Activated CD8-positive, alpha-beta T cell treated with anti-CD3 and anti-CD28 coated beads for 36 hours (primary cell): ENCODE data around the gene TMEM187. TPM values are rescaled to one million over a fixed set of nuclear protein-coding genes. Genes with fewer than 3 reads are reported as not detected.

Experiments used
- ATAC-seq: fragments of 200-7000 bp; cut with Tn5 transposase; one replicate; pipeline ENCODE4 v1.10.0; 2021; ENCODE audit warnings: mild to moderate bottlenecking, moderate library complexity
- CTCF ChIA-PET: fragments of 350-600 bp; sonication (Branson Sonifier 250); formaldehyde crosslinking; loops from one replicate; lab custom pipeline; 2021; ENCODE audit warnings: antibody characterized with exemption; lab: Charles Lee
- POLR2A ChIA-PET: fragments of 350-600 bp; sonication (Branson Sonifier 250); formaldehyde crosslinking; loops from one replicate; lab custom pipeline; 2021; ENCODE audit warnings: antibody characterized with exemption; lab: Charles Lee
- DNase-seq: peaks from one replicate; pipeline ENCODE4 v3.0.0-alpha.2; 2020
- H3K27ac Mint-ChIP-seq: one replicate; pipeline ENCODE4 v1.8.0; 2021; ENCODE audit warnings: mild to moderate bottlenecking, mixed read lengths
- H3K27me3 Mint-ChIP-seq: one replicate; pipeline ENCODE4 v1.8.0; 2021; ENCODE audit warnings: mixed read lengths
- H3K36me3 Mint-ChIP-seq: one replicate; pipeline ENCODE4 v1.8.0; 2021; ENCODE audit warnings: low read depth, mixed read lengths
- H3K4me1 Mint-ChIP-seq: one replicate; pipeline ENCODE4 v1.8.0; 2021; ENCODE audit warnings: low read depth, mixed read lengths
- H3K4me3 Mint-ChIP-seq: one replicate; pipeline ENCODE4 v1.8.0; 2021; ENCODE audit warnings: mild to moderate bottlenecking, moderate library complexity, mixed read lengths
- H3K9me3 Mint-ChIP-seq: one replicate; pipeline ENCODE4 v1.8.0; 2021; ENCODE audit warnings: mixed read lengths
- intact Hi-C: fragments of 100-400 bp; cut with micrococcal nuclease; formaldehyde crosslinking; loops from one replicate; pipeline ENCODE4 v1.10.0; 2022
- total RNA-seq, 2 experiments: library from RNA; stranded (reverse); gene quantifications; one replicate each; pipeline ENCODE4 v1.2.3, GENCODE V29; 2021
- TF ChIP-seq, protein P1 (sequence below): fragments of 200-600 bp; IDR thresholded peaks from one replicate; pipeline ENCODE4 v1.8.0; 2022; ENCODE audit warnings: antibody characterized with exemption, mild to moderate bottlenecking

TMEM187 gene
- total RNA-seq, 2 experiments from 2014 or later: 4.4 to 4.5 TPM

DNA sequence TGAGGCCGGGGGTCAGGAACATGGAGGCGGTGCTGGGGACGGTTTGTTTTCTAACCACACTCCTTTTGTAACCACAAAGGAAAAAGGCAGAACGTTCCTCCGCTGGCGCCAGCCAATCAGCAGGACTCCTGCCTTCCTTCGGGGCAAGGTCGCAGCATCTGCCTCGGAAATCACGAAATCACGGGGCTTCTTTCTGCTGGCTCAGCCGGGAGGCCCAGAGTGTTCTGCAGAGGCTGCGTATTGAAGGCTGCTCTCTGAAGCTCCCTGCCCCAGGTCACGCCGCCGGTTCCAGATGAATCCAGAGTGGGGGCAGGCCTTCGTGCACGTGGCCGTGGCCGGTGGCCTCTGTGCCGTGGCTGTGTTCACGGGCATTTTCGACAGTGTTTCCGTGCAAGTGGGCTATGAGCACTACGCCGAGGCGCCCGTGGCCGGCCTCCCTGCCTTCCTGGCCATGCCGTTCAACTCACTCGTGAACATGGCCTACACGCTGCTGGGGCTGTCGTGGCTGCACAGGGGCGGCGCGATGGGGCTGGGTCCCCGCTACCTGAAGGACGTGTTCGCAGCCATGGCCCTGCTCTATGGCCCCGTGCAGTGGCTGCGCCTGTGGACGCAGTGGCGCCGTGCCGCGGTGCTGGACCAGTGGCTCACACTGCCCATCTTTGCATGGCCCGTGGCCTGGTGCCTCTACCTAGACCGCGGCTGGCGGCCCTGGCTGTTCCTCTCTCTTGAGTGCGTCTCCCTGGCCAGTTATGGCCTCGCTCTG lies 9.4 kb downstream of the TMEM187 start:
- DNase-seq (peak; percentile 80), ATAC-seq (peak; percentile 40)
- intact Hi-C loops: no loop called here
- Mint-ChIP-seq H3K4me1 (peaks cover 45% of the 10 kb centered on the region), H3K27ac (peak overlapping the region; percentile 90), H3K27me3 (no peaks in the 10 kb centered on the region), H3K4me3 (peak overlapping the region; percentile 55), H3K36me3 (peaks cover 11% of the 10 kb centered on the region), H3K9me3 (no peaks in the 10 kb centered on the region)
- TF ChIP-seq, protein P1, sequence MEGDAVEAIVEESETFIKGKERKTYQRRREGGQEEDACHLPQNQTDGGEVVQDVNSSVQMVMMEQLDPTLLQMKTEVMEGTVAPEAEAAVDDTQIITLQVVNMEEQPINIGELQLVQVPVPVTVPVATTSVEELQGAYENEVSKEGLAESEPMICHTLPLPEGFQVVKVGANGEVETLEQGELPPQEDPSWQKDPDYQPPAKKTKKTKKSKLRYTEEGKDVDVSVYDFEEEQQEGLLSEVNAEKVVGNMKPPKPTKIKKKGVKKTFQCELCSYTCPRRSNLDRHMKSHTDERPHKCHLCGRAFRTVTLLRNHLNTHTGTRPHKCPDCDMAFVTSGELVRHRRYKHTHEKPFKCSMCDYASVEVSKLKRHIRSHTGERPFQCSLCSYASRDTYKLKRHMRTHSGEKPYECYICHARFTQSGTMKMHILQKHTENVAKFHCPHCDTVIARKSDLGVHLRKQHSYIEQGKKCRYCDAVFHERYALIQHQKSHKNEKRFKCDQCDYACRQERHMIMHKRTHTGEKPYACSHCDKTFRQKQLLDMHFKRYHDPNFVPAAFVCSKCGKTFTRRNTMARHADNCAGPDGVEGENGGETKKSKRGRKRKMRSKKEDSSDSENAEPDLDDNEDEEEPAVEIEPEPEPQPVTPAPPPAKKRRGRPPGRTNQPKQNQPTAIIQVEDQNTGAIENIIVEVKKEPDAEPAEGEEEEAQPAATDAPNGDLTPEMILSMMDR: no peak
- POLR2A ChIA-PET: interaction anchor here (3.9 kb wide), 1 partner anchor 11 kb away, joined by 38 read pairs; the partner anchor contains the start of genes HCFC1 and TMEM187
- CTCF ChIA-PET: interaction anchor here (1.2 to 1.7 kb wide), 3 partner anchors 8 to 35 kb away, joined by 3 to 4 read pairs (median 4); no protein-coding TSS in a partner anchor

DNA sequence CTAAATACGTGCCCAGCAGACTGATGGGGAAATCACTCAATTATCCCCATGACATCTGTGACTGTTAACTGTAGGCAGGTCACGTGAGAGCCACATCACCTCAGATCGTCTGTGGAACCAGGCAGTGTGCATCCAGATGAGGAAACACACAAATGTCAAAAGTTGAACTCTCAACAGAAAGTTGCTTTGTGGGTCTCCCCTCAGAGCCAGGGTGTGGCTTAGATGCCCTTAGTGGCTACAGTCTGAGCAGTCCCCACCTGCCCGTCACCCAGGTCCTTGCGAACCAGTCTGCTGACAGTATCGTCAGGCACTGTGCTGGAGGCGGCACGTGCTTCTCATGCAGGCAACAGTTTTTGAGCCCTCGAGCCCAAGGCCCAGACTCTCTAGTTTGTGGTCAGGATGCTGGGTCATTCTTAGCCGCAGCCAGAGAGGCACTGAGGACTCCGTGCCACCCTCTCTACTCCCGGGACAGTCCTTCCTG lies 10.8 kb downstream of the TMEM187 start:
- TF ChIP-seq, protein P1: no peak
- POLR2A ChIA-PET: interaction anchor here (3.6 to 3.9 kb wide), 2 partner anchors 11 to 12 kb away, joined by 23 to 38 read pairs; partner anchors contain the start of genes HCFC1 and TMEM187
- Mint-ChIP-seq H3K36me3 (peaks cover 11% of the 10 kb centered on the region), H3K4me1 (peaks cover 45% of the 10 kb centered on the region), H3K27ac (peak overlapping the region; percentile 90), H3K27me3 (no peaks in the 10 kb centered on the region), H3K4me3 (no peak overlapping the region), H3K9me3 (no peaks in the 10 kb centered on the region)
- CTCF ChIA-PET: no interaction called here
- intact Hi-C loops: no loop called here
- ATAC-seq (peak; percentile 7), DNase-seq (peak; percentile 55)

DNA sequence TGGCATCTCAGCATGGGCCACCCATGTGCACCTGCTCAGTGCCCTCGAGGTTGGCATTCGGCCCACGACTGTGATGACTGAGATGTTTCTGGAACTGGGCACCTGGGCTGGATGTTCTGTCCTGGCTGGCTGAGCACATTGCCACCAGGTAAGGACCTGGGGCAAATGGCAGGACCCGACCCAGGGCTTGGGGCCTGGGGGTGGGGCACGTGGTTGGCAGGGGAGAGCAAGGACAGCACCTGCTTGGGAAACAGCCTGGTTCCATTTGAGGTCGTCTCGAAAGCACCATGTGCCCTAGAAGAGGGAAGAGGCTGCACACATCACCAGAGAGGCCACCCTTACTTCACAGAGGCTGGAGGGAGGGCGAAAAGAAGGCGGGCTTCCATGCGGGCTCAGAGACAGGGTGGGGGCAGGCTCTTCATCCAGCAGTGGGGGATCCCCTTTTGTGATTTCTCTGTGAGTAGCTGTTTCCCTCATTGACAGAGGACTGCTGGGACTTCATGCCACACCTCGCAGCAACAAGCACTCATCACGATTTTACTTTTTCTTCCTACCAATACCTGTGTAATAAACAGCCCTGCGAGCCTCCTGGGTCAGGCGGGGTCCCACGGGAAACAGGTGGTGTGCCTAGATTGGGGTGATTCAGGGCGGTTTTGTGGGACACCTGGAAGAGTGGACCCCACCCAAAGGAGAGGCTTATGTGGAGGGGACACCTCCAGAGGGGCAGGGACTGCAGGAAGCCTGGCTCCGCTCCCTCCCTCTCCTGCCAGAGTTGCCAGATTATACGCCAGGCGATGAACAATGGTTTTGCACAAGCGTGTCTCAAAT lies 12.0 kb downstream of the TMEM187 start:
- peaks cover 50% of the 10 kb centered on the region for H3K4me1 Mint-ChIP-seq
- peak; percentile 70 for ATAC-seq
- intact Hi-C loops: no loop called here
- H3K4me3 Mint-ChIP-seq: peak overlapping the region; percentile 82
- H3K27ac Mint-ChIP-seq: peak overlapping the region; percentile 99
- H3K27me3 Mint-ChIP-seq: no peaks in the 10 kb centered on the region
- TF ChIP-seq, protein P1: no peak
- ChIA-PET CTCF (no interaction called here), POLR2A (interaction anchor here (0.6 to 3.6 kb wide), 6 partner anchors 12 to 1082 kb away, joined by 3 to 23 read pairs (median 4); partner anchors contain the start of genes ARHGAP4, HCFC1 and TMEM187)
- peaks cover 11% of the 10 kb centered on the region for H3K36me3 Mint-ChIP-seq
- peak; percentile 82 for DNase-seq
- H3K9me3 Mint-ChIP-seq: no peaks in the 10 kb centered on the region

DNA sequence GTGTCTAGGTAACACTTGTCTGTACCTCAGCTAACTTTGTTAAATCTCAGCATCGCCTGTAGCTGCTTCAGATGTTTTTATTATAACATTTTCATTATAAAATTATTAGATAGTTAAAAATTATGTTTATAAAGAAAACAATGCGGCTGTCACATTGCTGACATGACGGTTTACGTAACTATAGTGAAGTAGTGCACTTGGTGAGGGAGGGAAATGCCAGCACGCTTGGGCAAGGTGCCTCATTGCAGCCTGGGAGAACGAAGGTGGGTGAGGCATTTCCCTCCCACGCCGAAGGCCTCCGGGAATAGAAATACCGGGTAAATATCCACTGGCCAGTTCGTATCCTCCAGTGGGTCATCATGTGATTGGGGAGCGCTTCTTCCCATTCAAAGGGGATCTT lies 15.9 kb downstream of the TMEM187 start:
- Mint-ChIP-seq H3K27me3 (no peaks in the 10 kb centered on the region), H3K4me3 (no peak overlapping the region), H3K27ac (peak overlapping the region; percentile 46), H3K4me1 (peaks cover 33% of the 10 kb centered on the region), H3K9me3 (no peaks in the 10 kb centered on the region), H3K36me3 (peaks cover 2% of the 10 kb centered on the region)
- no peak for ATAC-seq
- intact Hi-C loops: no loop called here
- CTCF ChIA-PET: no interaction called here
- POLR2A ChIA-PET: interaction anchor here (1.6 kb wide), 1 partner anchor 16 kb away, joined by 3 read pairs; the partner anchor contains the start of gene TMEM187
- DNase-seq: no peak
- TF ChIP-seq, protein P1: no peak
